Superior temporal gyrus (tissue), 1 donor: ENCODE results near the gene CTNNA3.
"Not testable (repeated sequence)": the region's sequence is repeated elsewhere in the genome, so short reads cannot be mapped to it uniquely, and the experiment has no call there.

ENCODE experiments used
- DNase-seq: peaks from one replicate; pipeline ENCODE4 v3.0.0-alpha.2; 2016; ENCODE audit errors: extremely low spot score

The CTNNA3 gene

GRCh38 chr10:67696029-67696428 lies at the start of gene CTNNA3:
CTNNA3 (minus strand) TSS chr10:67696195.
- DNase-seq: no peak

DNA sequence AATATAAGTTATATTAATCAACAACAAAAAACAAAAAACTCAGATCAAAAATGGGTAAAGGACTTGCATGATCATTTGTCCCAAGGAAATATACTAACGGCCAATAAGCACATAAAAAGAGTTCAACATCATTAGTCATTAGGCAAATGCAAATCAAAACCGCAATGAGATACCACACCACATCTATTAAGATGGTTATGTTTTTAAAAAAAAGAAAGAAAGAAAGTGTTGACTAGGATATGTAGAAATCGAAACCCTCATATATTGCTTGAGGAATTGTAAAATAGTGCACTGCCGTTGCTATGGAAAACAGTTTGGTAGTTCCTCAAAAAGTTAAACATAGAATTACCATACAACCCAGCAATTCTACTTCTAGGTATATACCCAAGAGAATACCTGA lies 39.4 kb upstream of the CTNNA3 start:
- no peak for DNase-seq

DNA sequence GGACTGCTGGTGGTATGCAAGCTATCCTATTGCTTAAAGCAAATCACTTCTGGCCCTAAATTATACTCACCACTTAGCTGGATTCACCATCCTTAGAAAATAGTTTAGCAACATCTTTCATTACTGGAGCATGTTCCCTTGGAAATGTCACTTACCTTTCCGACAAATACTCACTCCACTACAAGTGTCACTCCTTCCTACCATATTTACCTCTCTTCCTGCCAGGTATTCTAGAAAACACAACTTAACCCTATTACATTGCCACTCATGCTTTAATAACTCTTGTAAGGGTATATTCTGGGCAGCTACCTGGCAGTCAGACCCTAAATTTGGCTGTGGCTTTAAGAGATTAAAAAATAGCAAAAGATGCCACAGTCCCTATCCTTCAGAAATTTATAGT lies 37.5 kb upstream of the CTNNA3 start:
- no peak for DNase-seq

- no peak for DNase-seq
These were observed 29.6 kb upstream of the CTNNA3 start for GRCh38 chr10:67725567-67725966.

DNA sequence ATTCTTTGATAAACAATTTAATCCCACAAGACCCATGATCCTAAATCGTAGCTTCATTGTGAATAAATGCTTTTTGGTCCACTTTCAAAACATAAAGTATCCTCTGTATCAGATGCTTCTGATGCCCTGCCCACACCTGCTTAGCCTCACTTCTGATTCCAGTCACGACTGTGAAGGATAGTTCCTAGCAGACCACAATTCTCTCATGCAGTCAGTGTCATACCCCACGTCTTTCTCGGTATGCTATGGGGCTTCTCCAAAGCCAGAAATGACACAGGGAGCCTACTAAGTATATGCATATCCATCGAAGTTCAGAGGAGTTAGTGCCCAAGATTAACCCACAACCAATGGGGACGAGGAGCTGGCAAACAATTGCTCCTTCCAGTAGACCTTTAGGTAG lies 27.6 kb upstream of the CTNNA3 start:
- no peak for DNase-seq

DNA sequence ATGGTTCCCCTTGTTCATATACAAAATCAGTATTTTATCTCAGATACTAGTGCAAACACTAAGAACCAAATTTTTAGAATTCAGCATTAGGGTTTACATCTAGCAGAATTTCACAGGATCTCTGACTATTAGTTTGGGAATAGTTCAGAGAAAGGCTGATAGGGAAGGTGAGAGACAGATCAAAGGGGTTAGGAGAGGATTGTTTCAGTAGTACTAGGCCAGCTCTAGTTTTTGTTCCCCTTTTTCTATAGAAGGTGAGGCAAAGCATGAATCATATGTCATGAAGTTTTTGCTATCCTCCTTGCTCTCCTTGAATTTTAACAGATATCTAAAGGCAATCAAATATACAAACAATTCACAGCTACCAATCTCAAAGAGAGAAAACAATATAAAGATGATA lies 26.1 kb upstream of the CTNNA3 start:
- no peak for DNase-seq

DNA sequence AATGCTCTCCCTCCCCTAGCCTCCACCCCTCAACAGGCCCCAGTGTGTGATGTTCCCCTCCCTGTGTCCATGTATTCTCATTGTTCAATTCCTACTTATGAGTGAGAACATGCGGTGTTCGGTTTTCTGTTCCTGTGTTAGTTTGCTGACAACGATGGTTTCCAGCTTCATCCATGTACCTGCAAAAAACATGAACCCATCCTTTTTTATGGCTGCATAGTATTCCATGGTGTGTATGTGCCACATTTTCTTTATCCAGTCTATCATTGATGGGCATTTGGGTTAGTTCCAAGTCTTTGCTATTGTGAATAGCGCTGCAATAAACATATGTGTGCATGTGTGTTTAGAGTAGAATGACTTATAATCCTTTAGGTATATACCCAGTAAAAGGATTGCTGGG lies 20.5 kb upstream of the CTNNA3 start:
- not testable (repeated sequence) for DNase-seq

DNA sequence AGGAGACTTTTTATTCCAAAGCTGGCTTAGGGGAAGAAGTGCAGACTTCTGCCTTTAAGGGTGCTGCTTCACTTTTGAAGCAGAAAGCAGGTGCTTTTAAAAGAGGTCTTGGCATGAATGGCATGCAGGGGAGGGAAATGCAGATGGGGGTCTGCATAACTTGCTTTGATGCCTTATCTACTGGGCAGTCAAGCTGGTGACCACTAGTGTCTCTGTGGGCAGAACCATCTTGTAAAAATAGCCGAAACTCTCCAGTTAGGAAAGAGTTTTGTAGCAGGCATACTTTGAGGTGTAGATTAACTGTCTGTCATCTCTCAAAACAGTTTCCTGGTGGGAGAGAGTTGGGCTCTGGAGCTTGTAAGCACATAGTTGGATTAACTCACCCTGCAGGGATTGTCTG lies 9.9 kb upstream of the CTNNA3 start:
- DNase-seq: no peak

- DNase-seq: not testable (repeated sequence)
These were observed 3.7 kb upstream of the CTNNA3 start for GRCh38 chr10:67699613-67700270.

- no peak for DNase-seq
These were observed 2.2 kb upstream of the CTNNA3 start for GRCh38 chr10:67698164-67698563.

GRCh38 chr10:67697724-67698131 lies 1.7 kb upstream of the CTNNA3 start:
- peak; percentile 89 for DNase-seq

DNA sequence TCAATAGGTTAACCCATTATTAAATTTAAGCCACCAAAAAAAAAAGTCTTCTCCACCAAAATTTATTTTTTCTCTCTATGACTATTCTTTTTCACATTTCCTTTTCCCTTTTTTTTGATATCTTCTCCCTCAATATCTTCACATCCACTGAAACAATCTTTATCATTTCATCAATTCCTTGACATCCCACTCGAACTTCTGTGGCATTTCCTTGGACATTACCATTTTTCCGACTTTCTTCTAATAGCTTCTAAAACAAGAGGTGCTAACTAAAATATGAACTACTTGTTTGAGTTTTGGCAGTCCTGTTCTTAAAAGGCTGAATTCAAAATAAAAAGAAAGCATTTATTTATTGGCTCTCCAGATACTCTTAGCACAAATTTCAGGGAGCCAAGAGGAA lies 684 bp upstream of the CTNNA3 start:
- no peak for DNase-seq

- DNase-seq: no peak
These were observed 440 bp downstream of the CTNNA3 start for GRCh38 chr10:67695555-67695954.

DNA sequence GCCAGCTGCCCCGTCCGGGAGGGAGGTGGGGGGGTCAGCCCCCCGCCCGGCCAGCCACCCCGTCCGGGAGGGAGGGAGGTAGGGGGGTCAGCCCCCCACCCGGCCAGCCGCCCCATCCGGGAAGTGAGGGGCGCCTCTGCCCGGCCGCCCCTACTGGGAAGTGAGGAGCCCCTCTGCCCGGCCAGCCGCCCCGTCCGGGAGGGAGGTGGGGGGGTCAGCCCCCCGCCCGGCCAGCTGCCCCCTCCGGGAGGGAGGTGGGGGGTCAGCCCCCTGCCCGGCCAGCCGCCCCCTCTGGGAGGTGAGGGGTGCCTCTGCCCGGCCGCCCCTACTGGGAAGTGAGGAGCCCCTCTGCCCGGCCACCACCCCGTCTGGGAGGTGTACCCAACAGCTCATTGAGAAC lies 4.1 kb downstream of the CTNNA3 start:
- not testable (repeated sequence) for DNase-seq

DNA sequence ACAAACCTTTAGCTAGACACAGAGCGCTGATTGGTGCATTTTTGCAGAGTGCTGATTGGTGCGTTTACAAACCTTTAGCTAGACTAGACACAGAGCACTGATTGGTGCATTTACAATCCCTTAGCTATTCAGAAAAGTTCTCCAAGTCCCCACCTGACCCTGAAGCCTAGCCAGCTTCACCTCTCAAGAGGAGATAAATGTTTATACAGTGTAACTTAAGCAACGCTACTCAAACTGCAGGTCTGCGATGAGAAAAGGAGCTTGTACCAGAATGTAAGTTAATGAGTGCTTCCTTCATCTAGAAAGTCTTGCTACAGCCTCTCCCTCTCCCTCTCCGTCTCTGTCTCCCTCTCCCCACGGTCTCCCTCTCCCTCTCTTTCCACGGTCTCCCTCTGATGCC lies 5.5 kb downstream of the CTNNA3 start:
- DNase-seq: not testable (repeated sequence)

- DNase-seq: not testable (repeated sequence)
These were observed 11.9 kb downstream of the CTNNA3 start for GRCh38 chr10:67684140-67684539.

DNA sequence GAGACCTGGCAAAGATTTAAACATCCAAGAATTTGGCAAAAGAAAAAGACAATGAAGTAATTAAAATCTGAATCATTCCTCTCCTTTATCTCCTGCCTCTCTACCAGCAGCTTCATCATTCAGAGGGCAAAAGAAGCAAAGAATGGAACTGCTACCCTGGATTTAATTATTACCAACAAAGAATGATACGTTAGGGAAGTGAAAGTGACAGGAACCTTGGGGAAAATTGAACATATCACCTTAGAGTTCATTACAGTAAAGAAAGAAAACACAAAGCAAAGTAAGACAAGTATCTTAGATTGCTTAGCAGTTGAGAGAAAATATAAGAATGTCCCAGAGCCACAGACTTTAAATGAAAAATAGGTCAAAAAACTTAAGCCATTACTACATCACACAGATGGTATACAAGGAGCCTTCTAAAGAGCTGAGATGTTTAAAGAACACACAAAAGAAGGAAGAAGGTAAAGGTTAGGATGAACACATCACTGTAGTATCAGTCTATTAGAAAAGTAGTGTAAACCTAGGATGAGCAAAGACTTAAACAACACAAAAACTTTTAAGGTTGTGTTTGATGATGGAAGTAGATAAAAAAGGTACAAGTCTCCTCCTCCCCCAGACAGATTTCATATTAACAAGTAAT lies 17.5 kb downstream of the CTNNA3 start:
- peak; percentile 7 for DNase-seq

DNA sequence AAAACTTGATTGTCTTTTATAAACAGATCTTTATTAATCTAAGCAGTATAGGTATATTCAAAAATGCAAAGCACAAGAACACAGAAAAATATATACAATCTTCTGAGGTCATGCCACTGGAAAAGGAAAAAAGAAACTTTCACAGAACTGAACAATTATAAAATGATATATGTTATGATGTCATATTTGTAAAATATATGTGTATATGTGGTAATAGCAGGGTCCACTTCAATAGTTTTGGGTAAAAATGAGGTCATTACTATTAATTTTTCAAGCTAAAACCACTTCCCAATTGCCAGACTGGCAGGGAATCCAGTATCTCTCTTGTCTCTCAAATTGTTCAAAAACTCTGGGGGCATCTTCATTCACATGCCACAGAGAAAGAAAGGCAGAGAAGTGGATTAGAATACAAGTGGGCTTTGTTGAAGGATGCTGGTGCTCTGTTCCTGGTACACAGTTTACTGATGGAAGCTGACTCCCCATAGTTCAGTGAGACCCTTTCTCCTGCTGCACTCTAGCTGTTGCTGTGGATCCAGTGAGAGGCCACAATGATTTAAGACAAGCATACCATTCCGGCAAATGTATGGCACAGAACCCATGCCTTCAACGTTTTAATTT lies 19.7 kb downstream of the CTNNA3 start:
- DNase-seq: peak; percentile 51

DNA sequence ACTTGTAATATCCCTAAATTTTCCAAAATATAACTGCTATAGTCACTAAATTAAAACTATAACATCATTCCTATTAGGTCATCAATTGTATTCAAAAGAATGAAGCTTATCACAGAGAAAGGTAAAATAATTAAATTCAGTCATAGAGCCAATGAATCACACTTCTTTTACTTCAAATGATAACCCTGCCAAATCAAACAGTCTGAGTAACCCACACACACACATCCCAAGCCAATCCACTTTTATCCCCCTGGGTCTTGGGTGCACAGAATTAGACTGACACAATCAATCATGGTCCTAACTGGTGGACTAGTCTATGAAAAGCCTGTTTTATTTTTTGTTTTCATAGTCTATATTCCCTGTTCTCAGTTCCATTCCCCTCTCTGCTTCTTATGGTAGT lies 25.6 kb downstream of the CTNNA3 start:
- DNase-seq: no peak

DNA sequence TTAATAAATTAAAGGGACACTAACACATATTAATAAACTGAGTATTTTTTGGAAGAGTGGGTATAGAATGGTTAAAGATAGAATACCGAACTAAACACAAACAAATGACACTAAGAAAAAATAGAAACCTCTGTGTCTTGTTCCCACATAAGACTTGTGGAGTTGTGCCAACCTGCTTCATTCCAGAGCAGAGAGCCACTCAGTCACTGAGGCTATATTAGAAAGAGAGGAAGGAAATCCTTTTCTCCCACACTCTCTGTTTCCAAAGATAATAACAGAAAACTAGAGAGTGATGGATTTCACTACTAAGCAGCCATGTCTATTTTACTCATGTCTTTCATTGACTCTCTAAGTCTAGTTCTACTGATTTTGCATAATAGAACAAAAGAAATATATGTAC lies 26.0 kb downstream of the CTNNA3 start:
- no peak for DNase-seq

DNA sequence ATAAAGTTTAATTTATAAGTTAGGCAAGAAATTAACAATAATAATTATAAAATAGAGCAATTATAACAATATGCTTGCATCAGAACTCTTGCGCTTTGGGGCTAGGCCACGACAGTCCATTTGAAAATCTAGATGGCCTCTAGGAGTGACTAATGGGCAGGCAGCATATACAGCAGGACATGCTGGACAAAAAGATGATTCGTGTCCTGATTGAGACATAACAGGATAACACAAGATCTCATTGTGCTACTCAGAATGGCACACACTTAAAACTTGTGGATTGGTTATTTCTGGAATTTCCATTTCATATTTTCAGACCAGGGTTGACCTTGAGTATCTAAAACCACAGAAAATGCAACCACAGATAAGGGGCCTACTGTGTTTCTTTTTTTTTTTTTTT lies 27.5 kb downstream of the CTNNA3 start:
- DNase-seq: peak; percentile 10

GRCh38 chr10:67667035-67667425 lies 29.0 kb downstream of the CTNNA3 start:
- peak; percentile 13 for DNase-seq

DNA sequence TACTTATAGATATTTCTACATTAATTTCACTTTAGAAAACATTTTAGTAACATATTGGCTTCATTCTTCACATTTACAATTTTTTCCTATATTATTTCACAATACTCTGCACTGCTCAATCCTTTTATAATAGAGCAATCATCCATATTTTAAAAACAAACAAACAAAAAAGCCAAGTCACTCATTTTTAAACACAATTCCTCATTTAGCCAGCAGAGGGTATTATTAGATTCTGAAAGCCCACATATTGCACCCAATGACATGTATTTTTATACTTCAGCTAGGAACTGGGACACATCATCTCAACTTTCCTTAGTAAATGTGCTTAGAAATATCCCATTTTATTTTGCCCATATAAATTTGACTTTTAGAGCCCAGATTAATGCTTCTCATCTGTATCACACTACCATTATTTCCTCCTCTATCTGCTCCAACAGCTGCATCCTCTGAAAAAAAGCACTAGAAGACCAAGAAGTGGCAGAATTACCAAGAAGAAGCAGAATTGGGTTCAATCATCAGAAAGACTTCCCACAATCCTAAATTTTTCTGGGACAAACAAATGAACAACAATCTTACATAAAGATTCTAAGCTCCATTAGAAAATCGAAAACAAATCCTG lies 29.5 kb downstream of the CTNNA3 start:
- DNase-seq: peak; percentile 90
